ENCODE measurements around the gene THOC7.

DNA sequence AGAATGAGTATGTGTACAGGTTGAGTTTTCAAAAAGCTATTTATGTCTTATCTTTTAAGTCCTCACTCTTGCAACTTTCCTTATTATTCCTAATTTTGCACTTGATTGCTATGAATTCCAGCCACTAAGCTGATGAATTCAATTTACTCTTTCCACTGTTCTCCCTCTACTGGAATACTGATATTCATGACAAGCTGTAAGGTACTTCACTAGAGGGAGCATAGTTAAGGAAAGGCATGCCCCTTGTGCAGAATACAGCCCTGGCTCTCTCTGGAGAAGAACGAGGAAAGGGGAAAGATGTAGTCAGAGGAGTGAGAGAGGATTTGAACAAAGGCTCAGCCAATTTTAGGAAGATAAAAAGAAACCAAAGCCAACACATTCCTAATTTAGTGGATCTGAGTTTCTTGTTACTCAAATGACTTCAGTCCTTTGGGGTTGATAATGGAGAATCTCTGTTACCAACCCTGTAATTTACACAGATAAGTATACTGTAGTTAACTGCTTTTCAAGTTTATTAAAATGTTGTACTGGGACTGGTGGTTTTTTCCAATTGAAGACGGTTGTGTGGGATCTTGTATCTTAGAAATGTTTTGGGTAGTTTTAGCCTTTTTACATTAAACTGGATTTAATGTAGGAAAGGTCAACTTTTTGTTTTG lies 44.6 kb upstream of the THOC7 start:
- TF ChIP-seq MAX (IDR thresholded peaks at IDR 0.05; ENCODE audit: low read depth, low read length): no peak
- TF ChIP-seq POLR2A (IDR thresholded peaks at IDR 0.05; ENCODE audit: extremely low read depth, insufficient read length): no peak
